Ramos (cell line): ENCODE measurements around the gene PARD3.
"Not testable (repeated sequence)": the region's sequence is repeated elsewhere in the genome, so short reads cannot be mapped to it uniquely, and the experiment has no call there.

ENCODE experiments used
- in situ Hi-C: fragments of 300-500 bp; cut with MboI; formaldehyde crosslinking; loops from one replicate; pipeline ENCODE4 v1.14.3; 2022; ENCODE audit warnings: low sequenced_read_pairs; ENCODE audit not compliant: unreplicated experiment

Gene PARD3

DNA sequence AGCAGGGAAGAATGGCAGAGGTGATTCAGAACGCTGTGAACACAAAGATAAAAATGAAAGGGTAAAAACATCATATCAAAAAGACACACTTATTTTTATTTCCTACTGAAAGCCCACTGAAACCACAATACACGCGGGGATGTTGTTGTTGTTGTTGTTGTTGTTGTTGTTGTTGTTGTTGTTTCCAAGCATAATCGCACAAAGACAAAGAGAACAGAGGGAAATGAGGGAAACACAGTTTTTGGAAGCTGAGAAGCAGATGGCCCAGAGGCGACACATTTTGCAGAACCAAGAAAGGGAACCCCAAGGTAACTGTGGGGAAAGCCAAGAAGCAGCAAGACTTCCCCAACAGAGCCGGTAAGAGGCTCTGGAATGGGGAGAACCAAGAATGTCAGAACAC lies 113.9 kb downstream of the PARD3 start:
- in situ Hi-C loops = no loop called here

- in situ Hi-C loops = not testable (repeated sequence)
Measured at GRCh38 chr10:34700752-34701151, 114.3 kb downstream of the PARD3 start.

GRCh38 chr10:34699904-34700517 lies 115.1 kb downstream of the PARD3 start:
- in situ Hi-C loops = no loop called here

GRCh38 chr10:34698979-34699378 lies 116.1 kb downstream of the PARD3 start:
- in situ Hi-C loops = no loop called here

GRCh38 chr10:34698248-34698831 lies 116.8 kb downstream of the PARD3 start:
- in situ Hi-C loops = no loop called here

- in situ Hi-C loops = no loop called here
Measured at GRCh38 chr10:34697351-34698247, 117.5 kb downstream of the PARD3 start.

- in situ Hi-C loops = no loop called here
Measured at GRCh38 chr10:34696423-34696822, 118.7 kb downstream of the PARD3 start.

GRCh38 chr10:34690383-34691049 lies 124.6 kb downstream of the PARD3 start:
- in situ Hi-C loops = no loop called here

DNA sequence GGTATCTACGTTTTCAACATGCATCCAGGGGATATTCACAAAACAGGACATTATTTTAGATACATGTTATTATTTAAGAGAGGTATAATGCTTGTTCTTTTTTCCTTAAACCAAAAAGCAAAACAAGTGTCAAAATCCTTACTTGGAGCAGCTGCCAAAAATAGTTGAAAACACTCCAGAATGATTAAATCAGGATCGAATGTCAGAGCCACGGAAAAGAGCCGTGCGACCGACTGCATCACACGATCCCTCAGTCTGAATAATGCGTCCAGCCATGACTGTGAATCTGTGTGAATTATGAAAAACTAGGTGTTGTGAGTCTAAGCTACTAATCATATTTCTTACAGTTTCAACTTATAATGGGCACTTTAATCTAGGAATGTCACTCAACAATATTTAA lies 126.0 kb downstream of the PARD3 start:
- in situ Hi-C loops = no loop called here

- in situ Hi-C loops = no loop called here
Measured at GRCh38 chr10:34687434-34688210, 127.5 kb downstream of the PARD3 start.

DNA sequence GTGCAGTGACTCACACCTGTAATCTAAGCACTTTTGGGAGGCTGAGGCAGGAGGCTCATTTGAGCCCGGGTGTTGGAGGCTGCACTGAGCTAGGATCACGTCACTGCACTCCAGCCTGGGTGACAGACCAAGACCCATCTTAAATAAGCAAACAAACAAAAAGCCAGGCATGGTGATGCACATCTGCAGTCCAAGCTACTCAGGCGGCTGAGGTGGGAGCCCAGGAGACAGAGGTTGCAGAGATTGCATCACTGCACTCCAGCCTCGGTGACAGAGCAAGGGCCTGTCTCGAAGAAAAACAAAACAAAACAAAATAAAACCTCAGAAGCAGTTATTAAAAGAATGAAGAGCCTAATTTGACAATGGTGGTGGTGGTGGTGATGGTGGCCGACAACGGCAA lies 132.5 kb downstream of the PARD3 start:
- in situ Hi-C loops = no loop called here

- in situ Hi-C loops = no loop called here
Measured at GRCh38 chr10:34681933-34682332, 133.2 kb downstream of the PARD3 start.

DNA sequence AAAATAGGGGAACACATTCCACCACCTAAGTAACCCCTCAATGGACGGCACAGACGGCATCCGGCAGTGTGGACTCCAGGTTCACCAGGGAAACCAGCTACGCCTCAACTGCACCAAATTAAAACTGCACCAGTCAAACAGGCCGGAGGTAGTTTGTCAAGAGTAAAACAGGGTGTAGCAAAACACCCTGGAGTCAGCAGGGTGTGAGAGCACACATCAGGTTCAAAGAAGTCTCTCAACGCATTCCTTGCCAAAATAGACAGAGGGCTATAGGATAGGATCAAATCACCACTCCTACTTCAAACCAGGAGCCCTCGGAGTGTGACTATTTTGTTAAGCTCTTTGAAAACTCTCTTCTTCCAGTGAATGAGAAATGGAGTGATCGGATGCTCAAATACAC lies 135.9 kb downstream of the PARD3 start:
- in situ Hi-C loops = no loop called here

- in situ Hi-C loops = no loop called here
Measured at GRCh38 chr10:34677591-34677990, 137.5 kb downstream of the PARD3 start.

GRCh38 chr10:34677132-34677531 lies 138.0 kb downstream of the PARD3 start:
- in situ Hi-C loops = no loop called here

- in situ Hi-C loops = loop anchor here (25.0 kb wide), 1 partner anchor 538 kb away; no protein-coding TSS in a partner anchor
Measured at GRCh38 chr10:34674176-34674575, 140.9 kb downstream of the PARD3 start.

DNA sequence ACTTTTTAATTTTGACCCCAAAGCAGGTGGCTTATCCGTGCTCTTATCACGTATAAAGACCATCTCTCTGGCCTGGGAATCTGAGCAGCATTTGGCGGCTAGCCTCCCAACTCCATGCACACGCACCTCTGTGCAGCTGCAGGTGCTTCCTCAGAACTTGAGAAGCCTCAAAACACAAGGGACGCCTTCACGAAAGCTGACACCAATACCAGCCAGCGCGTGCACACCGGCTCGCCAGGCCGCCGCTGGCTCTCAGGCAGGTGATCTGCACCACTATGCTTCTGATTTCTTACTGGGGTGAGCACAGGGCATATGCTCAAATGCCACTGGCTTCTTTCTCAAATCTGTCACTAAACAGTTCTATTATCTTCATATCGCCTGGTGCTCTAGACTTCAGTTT lies 145.0 kb downstream of the PARD3 start:
- in situ Hi-C loops = loop anchor here (25.0 kb wide), 1 partner anchor 542 kb away; no protein-coding TSS in a partner anchor

DNA sequence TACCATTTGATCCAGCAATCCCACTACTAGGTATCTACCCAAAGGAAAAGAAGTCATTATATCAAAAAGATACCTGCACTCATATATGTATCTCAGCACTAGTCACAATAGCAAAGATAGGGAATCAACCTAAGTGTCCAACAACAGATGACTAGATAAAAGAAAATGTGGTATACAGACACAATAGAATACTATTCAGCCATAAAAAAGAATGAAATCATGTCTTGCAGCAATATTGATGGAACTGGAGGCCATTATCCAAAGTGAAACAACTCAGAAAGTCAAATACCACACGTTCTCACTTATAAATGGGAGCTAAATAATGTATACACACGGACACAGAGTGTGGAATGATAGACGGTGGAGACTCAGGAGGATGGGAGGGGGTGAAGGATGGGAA lies 146.0 kb downstream of the PARD3 start:
- in situ Hi-C loops = loop anchor here (25.0 kb wide), 1 partner anchor 543 kb away; no protein-coding TSS in a partner anchor

GRCh38 chr10:34667177-34667576 lies 147.9 kb downstream of the PARD3 start:
- in situ Hi-C loops = loop anchor here (25.0 kb wide), 1 partner anchor 545 kb away; no protein-coding TSS in a partner anchor
